Esophagus muscularis mucosa (tissue), 4 donors: ENCODE measurements around the gene ANKEF1. TPM values are rescaled to one million over a fixed set of nuclear protein-coding genes. Genes with fewer than 3 reads are reported as not detected.

Experiments
- DNase-seq: peaks from one replicate; pipeline ENCODE4 v3.0.0-alpha.2; 2017; ENCODE audit errors: extremely low spot score
- H3K27ac ChIP-seq, 4 donors: fragments of 200-600 bp; sonication (generic); replicated peaks in 1 of 4; 1 replicate in 3 of 4; 2 replicates in 1 of 4; pipeline ENCODE4 v1.5.1; 2016 to 2019; ENCODE audit warnings: mild to moderate bottlenecking in 1 of 4
- H3K27me3 ChIP-seq, 4 donors: fragments of 200-600 bp; sonication (generic); one replicate each; pipeline versions ENCODE4 v1.5.1 to v1.6.0; 2016 to 2019
- H3K36me3 ChIP-seq, 4 donors: fragments of 200-600 bp; sonication (generic); one replicate each; pipeline ENCODE4 v1.5.1; 2016 to 2019
- H3K4me1 ChIP-seq, 4 donors: fragments of 200-600 bp; sonication (generic); one replicate each; pipeline ENCODE4 v1.5.1; 2016 to 2019
- H3K4me3 ChIP-seq, 4 donors: fragments of 200-600 bp; sonication (generic); 1 replicate in 2 of 4; 2 replicates in 2 of 4; pipeline ENCODE4 v1.5.1; 2016 to 2019; ENCODE audit warnings: mild to moderate bottlenecking in 4 of 4, moderate library complexity in 1 of 4
- H3K9me3 ChIP-seq, 4 donors: fragments of 200-600 bp; sonication (generic); 1 replicate in 3 of 4; 2 replicates in 1 of 4; pipeline ENCODE4 v1.5.1; 2016 to 2019
- EP300 ChIP-seq: sonication (generic); formaldehyde crosslinking; IDR thresholded peaks from one replicate; pipeline ENCODE4 v1.6.1; 2017; ENCODE audit warnings: antibody characterized with exemption
- POLR2A ChIP-seq: fragments of 450-650 bp; IDR thresholded peaks from one replicate; pipeline ENCODE4 v1.6.1; 2017; ENCODE audit warnings: antibody characterized with exemption, moderate library complexity, mild to moderate bottlenecking, low read depth
- POLR2AphosphoS5 ChIP-seq, 2 donors: sonication (generic); formaldehyde crosslinking; IDR thresholded peaks; one replicate each; pipeline ENCODE4 v1.6.1; 2017; ENCODE audit warnings: antibody characterized with exemption in 2 of 2
- WGBS: methylation state at CpG from one replicate; pipeline ENCODE4 v1.1.5; 2018; 5-methylcytosine and 5-hydroxymethylcytosine counted together
- intact Hi-C: fragments of 100-400 bp; cut with DNase I; formaldehyde crosslinking; loops from one replicate; pipeline ENCODE4 v1.15.1; 2023
- total RNA-seq, 4 donors: library from RNA; depleted of rRNA; stranded (reverse); fragments of >200 nt; gene quantifications; one replicate each; pipeline versions ENCODE4 v1.1.0 to v1.2.1, GENCODE V29; 2016
- TF ChIP-seq, protein P1 (sequence below), 3 experiments: fragments of 200-600 bp in 2 of 3; fragments of 450-650 bp in 1 of 3; sonication (generic) in 2 of 3; IDR thresholded peaks; one replicate each; pipeline ENCODE4 v1.5.1; 2017 to 2019; ENCODE audit warnings: antibody characterized with exemption in 3 of 3, mild to moderate bottlenecking in 2 of 3, moderate library complexity in 1 of 3

Gene ANKEF1
- total RNA-seq, 4 donors from 2014 or later, result 0.42 to 2.3 (median 1.3) TPM

DNA sequence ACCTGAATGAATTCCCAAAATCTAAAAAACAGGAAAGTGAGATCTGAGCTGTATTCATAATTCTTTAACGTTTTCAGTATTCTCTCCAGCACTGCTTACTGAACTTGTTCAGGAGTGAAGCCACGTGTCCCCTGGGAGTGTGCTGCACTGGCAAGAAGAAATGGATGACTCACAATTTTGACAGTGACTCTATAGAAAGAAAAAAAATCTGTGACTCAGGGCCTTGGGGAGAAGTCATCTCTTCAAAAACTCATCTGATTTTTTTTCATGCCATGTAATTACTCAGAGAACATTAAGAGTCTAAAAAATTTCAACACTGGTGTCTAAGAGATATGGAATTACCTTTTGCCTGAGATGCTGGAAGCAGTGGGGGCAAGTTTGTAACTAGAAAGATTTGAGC, 39.7 kb downstream of the ANKEF1 start:
- WGBS, result 32% methylated on average over 2 of the region's 2 CpGs
- no peak overlapping the region for H3K27ac ChIP-seq
- no peaks in the 10 kb centered on the region for H3K9me3 ChIP-seq
- H3K27me3 ChIP-seq, result peaks cover 0 to 7% (median 0%) of the 10 kb centered on the region in 4 donors
- no peaks in the 10 kb centered on the region for H3K36me3 ChIP-seq
- intact Hi-C loops, result no loop called here
- TF ChIP-seq POLR2A (no peak), EP300 (no peak), POLR2AphosphoS5 (IDR thresholded peaks at IDR 0.05) (no peak)
- TF ChIP-seq, protein P1, sequence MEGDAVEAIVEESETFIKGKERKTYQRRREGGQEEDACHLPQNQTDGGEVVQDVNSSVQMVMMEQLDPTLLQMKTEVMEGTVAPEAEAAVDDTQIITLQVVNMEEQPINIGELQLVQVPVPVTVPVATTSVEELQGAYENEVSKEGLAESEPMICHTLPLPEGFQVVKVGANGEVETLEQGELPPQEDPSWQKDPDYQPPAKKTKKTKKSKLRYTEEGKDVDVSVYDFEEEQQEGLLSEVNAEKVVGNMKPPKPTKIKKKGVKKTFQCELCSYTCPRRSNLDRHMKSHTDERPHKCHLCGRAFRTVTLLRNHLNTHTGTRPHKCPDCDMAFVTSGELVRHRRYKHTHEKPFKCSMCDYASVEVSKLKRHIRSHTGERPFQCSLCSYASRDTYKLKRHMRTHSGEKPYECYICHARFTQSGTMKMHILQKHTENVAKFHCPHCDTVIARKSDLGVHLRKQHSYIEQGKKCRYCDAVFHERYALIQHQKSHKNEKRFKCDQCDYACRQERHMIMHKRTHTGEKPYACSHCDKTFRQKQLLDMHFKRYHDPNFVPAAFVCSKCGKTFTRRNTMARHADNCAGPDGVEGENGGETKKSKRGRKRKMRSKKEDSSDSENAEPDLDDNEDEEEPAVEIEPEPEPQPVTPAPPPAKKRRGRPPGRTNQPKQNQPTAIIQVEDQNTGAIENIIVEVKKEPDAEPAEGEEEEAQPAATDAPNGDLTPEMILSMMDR (IDR thresholded peaks at IDR 0.05), result no peak
- no peak overlapping the region for H3K4me3 ChIP-seq
- no peak for DNase-seq
- H3K4me1 ChIP-seq, result peaks cover 0 to 6% (median 2%) of the 10 kb centered on the region in 4 donors

DNA sequence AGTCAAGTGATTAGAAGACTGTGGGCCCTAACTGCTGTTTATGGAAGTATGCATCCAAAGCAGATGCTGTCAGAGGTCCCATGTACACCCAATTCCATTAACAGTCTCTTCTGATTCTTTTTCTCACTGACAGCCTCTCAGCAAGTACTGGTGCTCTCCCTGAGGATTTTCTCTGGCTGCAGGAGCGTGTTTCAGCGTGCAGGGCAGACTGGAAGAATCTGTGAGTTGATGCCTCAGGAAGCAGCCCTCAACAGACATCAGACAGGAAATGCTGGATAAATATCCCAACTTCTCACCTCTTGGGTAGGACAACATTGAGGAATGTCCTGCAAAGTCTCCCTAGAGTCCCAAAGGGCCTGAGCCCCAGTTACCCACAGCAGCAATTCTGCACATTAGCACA, 40.8 kb downstream of the ANKEF1 start:
- DNase-seq, result no peak
- Histone ChIP-seq H3K4me1 (peaks cover 0 to 6% (median 2%) of the 10 kb centered on the region in 4 donors), H3K27me3 (peaks cover 0 to 7% (median 0%) of the 10 kb centered on the region in 4 donors), H3K27ac (no peak overlapping the region), H3K36me3 (no peaks in the 10 kb centered on the region), H3K4me3 (no peak overlapping the region), H3K9me3 (no peaks in the 10 kb centered on the region)
- 60% methylated on average over 2 of the region's 2 CpGs for WGBS
- intact Hi-C loops, result no loop called here
- no peak for TF ChIP-seq EP300
- TF ChIP-seq POLR2AphosphoS5 (IDR thresholded peaks at IDR 0.05), result no peak
- TF ChIP-seq POLR2A, result no peak
- TF ChIP-seq, protein P1 (IDR thresholded peaks at IDR 0.05), result no peak

DNA sequence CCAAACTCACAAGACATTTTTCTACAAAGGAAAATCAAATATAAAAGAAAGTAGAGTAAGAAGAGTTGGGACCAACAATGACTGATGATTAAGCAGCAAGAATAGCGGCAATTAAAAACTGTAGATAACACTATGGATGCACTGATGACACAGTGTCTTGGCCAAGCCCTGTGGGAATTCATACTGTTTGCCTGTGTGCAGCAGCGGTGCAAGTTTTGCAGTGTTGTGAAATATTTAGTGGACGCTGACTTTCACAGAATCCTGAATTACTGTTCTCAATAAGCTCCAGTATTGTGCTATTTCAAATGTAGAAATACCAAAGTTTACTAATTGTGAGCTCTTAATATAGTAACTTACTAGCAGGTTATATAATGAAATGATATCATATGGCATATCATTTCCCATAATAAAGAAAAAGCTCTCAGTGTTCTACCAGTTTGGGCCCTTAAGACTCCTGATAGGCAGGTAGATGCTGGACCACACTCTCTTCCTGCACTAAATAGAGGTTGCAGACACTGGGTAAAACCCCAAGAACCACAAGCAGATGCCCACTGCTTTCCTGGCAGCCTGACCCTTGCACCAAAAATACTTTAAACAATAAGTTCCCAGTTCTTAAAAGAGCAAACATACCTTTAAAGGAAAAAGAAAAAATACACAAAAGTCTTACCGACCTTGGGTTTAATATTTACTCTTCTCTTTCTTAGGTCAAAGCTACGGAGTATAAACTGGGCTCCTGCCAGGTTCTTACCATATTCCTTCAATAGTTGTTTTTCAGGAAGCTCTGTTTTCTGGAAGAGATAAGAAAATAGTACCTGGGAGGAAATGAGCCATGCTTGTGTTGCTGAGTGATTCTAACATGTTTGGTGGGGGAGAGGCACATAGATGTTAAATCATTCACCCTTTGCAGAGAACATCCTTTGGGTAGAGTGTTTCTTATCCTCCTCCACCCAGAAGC, 41.6 kb downstream of the ANKEF1 start:
- 61% methylated on average over 5 of the region's 5 CpGs for WGBS
- TF ChIP-seq, protein P1 (IDR thresholded peaks at IDR 0.05), result no peak
- TF ChIP-seq POLR2AphosphoS5 (IDR thresholded peaks at IDR 0.05) (peak in 1 of 2 donors; percentile 12), POLR2A (no peak), EP300 (no peak)
- no peak for DNase-seq
- Histone ChIP-seq H3K4me3 (no peak overlapping the region), H3K36me3 (no peaks in the 10 kb centered on the region), H3K27me3 (peaks cover 0 to 7% (median 0%) of the 10 kb centered on the region in 4 donors), H3K4me1 (peaks cover 0 to 6% (median 2%) of the 10 kb centered on the region in 4 donors), H3K27ac (peak overlapping the region in 1 of 4 donors; percentile 42), H3K9me3 (no peaks in the 10 kb centered on the region)
- intact Hi-C loops, result no loop called here

DNA sequence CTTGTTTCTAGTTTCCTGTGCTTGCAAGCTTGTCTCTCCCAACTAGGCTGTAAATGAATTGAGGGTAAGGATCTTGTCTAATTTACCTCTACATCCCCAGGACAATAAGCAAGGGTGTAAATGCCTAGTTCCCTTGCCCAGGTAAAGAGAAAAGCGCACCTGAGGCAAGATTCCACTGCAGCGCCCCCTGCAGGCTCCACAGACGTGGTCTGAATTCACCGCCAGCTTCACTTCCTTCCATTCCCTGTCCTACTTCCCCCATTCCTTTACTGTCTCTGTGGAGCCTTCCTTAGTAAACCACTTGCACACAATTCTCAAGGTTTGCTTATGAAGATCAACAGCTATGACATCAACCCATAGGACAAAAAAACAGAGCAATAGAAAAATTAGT, 42.3 kb downstream of the ANKEF1 start:
- no peaks in the 10 kb centered on the region for H3K36me3 ChIP-seq
- no peaks in the 10 kb centered on the region for H3K9me3 ChIP-seq
- H3K4me1 ChIP-seq, result peaks cover 0 to 6% (median 2%) of the 10 kb centered on the region in 4 donors
- WGBS, result 41% methylated on average over 4 of the region's 4 CpGs
- peak overlapping the region in 1 of 4 donors; percentile 42 for H3K27ac ChIP-seq
- TF ChIP-seq, protein P1 (IDR thresholded peaks at IDR 0.05), result peak in 1 of 3 experiments; percentile 8
- no peak for TF ChIP-seq POLR2AphosphoS5 (IDR thresholded peaks at IDR 0.05)
- no peak for DNase-seq
- intact Hi-C loops, result no loop called here
- H3K27me3 ChIP-seq, result peaks cover 0 to 7% (median 0%) of the 10 kb centered on the region in 4 donors
- no peak overlapping the region for H3K4me3 ChIP-seq
